IMR-90 (cell line): ENCODE results near the gene MAPK8IP3. TPM values are rescaled to one million over a fixed set of nuclear protein-coding genes. Genes with fewer than 3 reads are reported as not detected.

Experiments used
- ATAC-seq: fragments of 200-7000 bp; cut with Tn5 transposase; 2 replicates; pipeline ENCODE4 v1.9.1; 2020; ENCODE audit warnings: low read depth, mild to moderate bottlenecking, moderate library complexity
- BruUV-seq: library from RNA; stranded (reverse); fragments of 400-500 nt; replicated peaks from 2 replicates; lab custom pipeline; 2021; lab: Mats Ljungman, UMichigan
- CTCF ChIA-PET: fragments of 300-600 bp; formaldehyde crosslinking; extraction: SDS; loops from one replicate; lab custom pipeline; 2021; ENCODE audit warnings: antibody characterized with exemption; lab: Yijun Ruan, JAX
- POLR2A ChIA-PET: fragments of 300-600 bp; sonication (Branson Sonifier 250); formaldehyde crosslinking; loops from one replicate; lab custom pipeline; 2022; ENCODE audit warnings: antibody characterized with exemption; ENCODE audit not compliant: unreplicated experiment; lab: Charles Lee
- DNase-seq: peaks from one replicate; pipeline ENCODE4 v3.0.0; 2013
- H2AFZ ChIP-seq: replicated peaks from 2 replicates; pipeline ENCODE3; 2013; ENCODE audit warnings: low read length, mild to moderate bottlenecking; ENCODE audit not compliant: poor library complexity
- H2AK5ac ChIP-seq: 2 replicates; pipeline ENCODE4 v1.6.1; 2013; ENCODE audit warnings: low read depth, low read length, inconsistent platforms
- H2AK9ac ChIP-seq: replicated peaks from 2 replicates; pipeline ENCODE3; 2013; ENCODE audit warnings: mild to moderate bottlenecking, low read depth, low read length, moderate library complexity; ENCODE audit not compliant: poor library complexity
- H2BK120ac ChIP-seq: 2 replicates; pipeline ENCODE4 v1.6.1; 2013; ENCODE audit warnings: low read depth, low read length, inconsistent platforms
- H2BK15ac ChIP-seq: 3 replicates; pipeline ENCODE4 v1.6.1; 2013; ENCODE audit warnings: low read depth, low read length, inconsistent platforms
- H2BK20ac ChIP-seq: 2 replicates; pipeline ENCODE4 v1.6.1; 2013; ENCODE audit warnings: low read depth, mild to moderate bottlenecking, inconsistent platforms, low read length, moderate library complexity
- H2BK5ac ChIP-seq: 2 replicates; pipeline ENCODE4 v1.6.1; 2013; ENCODE audit warnings: mild to moderate bottlenecking, low read depth, low read length, inconsistent platforms; ENCODE audit not compliant: poor library complexity, severe bottlenecking
- H3K14ac ChIP-seq: replicated peaks from 2 replicates; pipeline ENCODE4 v1.6.1; 2013; ENCODE audit warnings: low read depth, low read length, inconsistent platforms
- H3K18ac ChIP-seq: 2 replicates; pipeline ENCODE4 v1.6.1; 2013; ENCODE audit warnings: low read depth, low read length, control low read depth
- H3K23ac ChIP-seq: 2 replicates; pipeline ENCODE4 v1.6.1; 2013; ENCODE audit warnings: low read depth, low read length, inconsistent platforms
- H3K27ac ChIP-seq: 2 replicates; pipeline ENCODE4 v1.5.1; 2013; ENCODE audit warnings: mild to moderate bottlenecking, control low read depth, low read length; ENCODE audit not compliant: insufficient read depth
- H3K27me3 ChIP-seq: 2 replicates; pipeline ENCODE4 v1.6.1; 2013; ENCODE audit warnings: low read length; ENCODE audit not compliant: control insufficient read depth, insufficient read depth
- H3K36me3 ChIP-seq: 2 replicates; pipeline ENCODE4 v1.6.1; 2013; ENCODE audit warnings: low read length, mixed read lengths; ENCODE audit not compliant: control insufficient read depth, insufficient read depth
- H3K4ac ChIP-seq: 2 replicates; pipeline ENCODE4 v1.6.1; 2013; ENCODE audit warnings: low read depth, low read length, inconsistent platforms
- H3K4me1 ChIP-seq: 2 replicates; pipeline ENCODE4 v1.6.1; 2013; ENCODE audit warnings: low read length, mixed read lengths; ENCODE audit not compliant: control insufficient read depth, insufficient read depth
- H3K4me2 ChIP-seq: 2 replicates; pipeline ENCODE4 v1.6.1; 2013; ENCODE audit warnings: low read depth, mild to moderate bottlenecking, control low read depth, low read length, moderate library complexity
- H3K4me3 ChIP-seq: 2 replicates; pipeline ENCODE4 v1.5.1; 2013; ENCODE audit warnings: low read depth, mild to moderate bottlenecking, control low read depth, low read length, moderate library complexity; ENCODE audit not compliant: insufficient read depth
- H3K56ac ChIP-seq: 2 replicates; pipeline ENCODE4 v1.6.1; 2013; ENCODE audit warnings: low read length, inconsistent platforms; ENCODE audit not compliant: insufficient read depth; ENCODE audit errors: extremely low read depth
- H3K79me1 ChIP-seq, 2 experiments: 2 replicates each; pipeline ENCODE4 v1.6.1; 2013; ENCODE audit warnings: low read length in 2 of 2, inconsistent platforms in 1 of 2, low read depth in 1 of 2
- H3K9ac ChIP-seq: 2 replicates; pipeline ENCODE4 v1.6.1; 2013; ENCODE audit warnings: low read depth, low read length, control low read depth
- H3K9me1 ChIP-seq: 2 replicates; pipeline ENCODE4 v1.6.1; 2013; ENCODE audit warnings: low read length, inconsistent platforms; ENCODE audit not compliant: insufficient read depth
- H3K9me3 ChIP-seq: 2 replicates; pipeline ENCODE4 v1.6.1; 2013; ENCODE audit warnings: low read length; ENCODE audit not compliant: control insufficient read depth, insufficient read depth
- H4K20me1 ChIP-seq: 2 replicates; pipeline ENCODE4 v1.6.1; 2013; ENCODE audit warnings: low read length, inconsistent platforms; ENCODE audit not compliant: insufficient read depth
- H4K5ac ChIP-seq: 2 replicates; pipeline ENCODE4 v1.6.1; 2013; ENCODE audit warnings: mild to moderate bottlenecking, low read depth, low read length, control low read depth
- H4K8ac ChIP-seq, 2 experiments: 2 replicates each; pipeline ENCODE4 v1.6.1; 2013; ENCODE audit warnings: low read depth in 2 of 2, low read length in 2 of 2, control low read depth in 1 of 2, inconsistent platforms in 1 of 2
- H4K91ac ChIP-seq: 2 replicates; pipeline ENCODE4 v1.6.1; 2013; ENCODE audit warnings: low read depth, low read length, inconsistent platforms; ENCODE audit not compliant: insufficient read depth
- BHLHE40 ChIP-seq: fragments of 150-350 bp; IDR thresholded peaks from 2 replicates; pipeline ENCODE4 v1.6.1; 2016; ENCODE audit warnings: mild to moderate bottlenecking, low read depth, low read length
- CEBPB ChIP-seq: IDR thresholded peaks from 2 replicates; pipeline ENCODE4 v1.6.1; 2012; ENCODE audit warnings: low read depth, low read length, improper control_type of control experiment
- CHD1 ChIP-seq: IDR thresholded peaks from 2 replicates; pipeline ENCODE4 v1.6.1; 2012; ENCODE audit warnings: low read depth, low read length, improper control_type of control experiment
- FOS ChIP-seq: fragments of 150-350 bp; IDR thresholded peaks from 2 replicates; pipeline ENCODE4 v1.6.1; 2016; ENCODE audit warnings: low read depth, low read length
- MAFK ChIP-seq: IDR thresholded peaks from 2 replicates; pipeline ENCODE4 v1.6.1; 2012; ENCODE audit warnings: low read depth, low read length, improper control_type of control experiment
- MAZ ChIP-seq: IDR thresholded peaks from 2 replicates; pipeline ENCODE4 v1.6.1; 2012; ENCODE audit warnings: low read depth, mild to moderate bottlenecking, low read length, improper control_type of control experiment, moderate library complexity, borderline replicate concordance
- MXI1 ChIP-seq: IDR thresholded peaks from 2 replicates; pipeline ENCODE4 v1.6.1; 2012; ENCODE audit warnings: low read depth, mild to moderate bottlenecking, low read length, moderate library complexity, borderline replicate concordance
- NFE2L2 ChIP-seq: fragments of 150-350 bp; IDR thresholded peaks from 2 replicates; pipeline ENCODE4 v1.6.1; 2016; ENCODE audit warnings: low read depth, mild to moderate bottlenecking, low read length
- POLR2A ChIP-seq: IDR thresholded peaks from 2 replicates; pipeline ENCODE4 v1.6.1; 2012; ENCODE audit warnings: mild to moderate bottlenecking, low read depth, low read length
- RAD21 ChIP-seq: IDR thresholded peaks from 2 replicates; pipeline ENCODE4 v1.6.1; 2012; ENCODE audit warnings: low read length, improper control_type of control experiment
- RCOR1 ChIP-seq: IDR thresholded peaks from 2 replicates; pipeline ENCODE4 v1.6.1; 2012; ENCODE audit warnings: mild to moderate bottlenecking, low read length, improper control_type of control experiment; ENCODE audit not compliant: insufficient replicate concordance
- RFX5 ChIP-seq: IDR thresholded peaks from 2 replicates; pipeline ENCODE4 v1.8.0; 2012; ENCODE audit warnings: low read depth, mild to moderate bottlenecking, low read length, moderate library complexity
- SMC3 ChIP-seq: fragments of 150-350 bp; IDR thresholded peaks from 2 replicates; pipeline ENCODE4 v1.6.1; 2016; ENCODE audit warnings: low read depth, mild to moderate bottlenecking, antibody characterized with exemption, low read length, moderate library complexity
- WGBS, 2 experiments: methylation state at CpG; one replicate each; pipeline versions ENCODE4 v1.1.5 to v1.1.7; 2013; ENCODE audit warnings: missing lambda C conversion rate in 2 of 2; ENCODE audit not compliant: insufficient read length in 1 of 2; ENCODE audit errors: extremely low coverage in 2 of 2; 5-methylcytosine and 5-hydroxymethylcytosine counted together
- dilution Hi-C: fragments of 300-500 bp; cut with HindIII; formaldehyde crosslinking; loops from one replicate; pipeline ENCODE4 v1.14.3; 2018; ENCODE audit warnings: low sequenced_read_pairs; ENCODE audit not compliant: unreplicated experiment
- in situ Hi-C: fragments of 300-500 bp; cut with MboI; formaldehyde crosslinking; loops from 3 replicates; pipeline ENCODE4 v1.14.3; 2019; ENCODE audit warnings: low sequenced_read_pairs, inconsistent platforms, mixed read lengths
- intact Hi-C: fragments of 100-400 bp; cut with micrococcal nuclease; formaldehyde crosslinking; loops from 2 replicates; pipeline ENCODE4 v1.10.0; 2022
- polyA plus RNA-seq, 3 experiments: library from polyadenylated mRNA; depleted of rRNA; stranded (reverse); fragments of >200 nt; gene quantifications; 2 replicates each; pipeline ENCODE4 v1.2.3, GENCODE V29; 2012; ENCODE audit warnings: low replicate concordance in 1 of 3
- total RNA-seq: library from RNA; depleted of rRNA; stranded (reverse); fragments of >200 nt; gene quantifications from 2 replicates; pipeline ENCODE4 v1.2.3, GENCODE V29; 2012
- TF ChIP-seq, protein P1 (sequence below): fragments of 150-350 bp; IDR thresholded peaks from 2 replicates; pipeline ENCODE4 v1.6.1; 2016; ENCODE audit warnings: low read depth, mild to moderate bottlenecking, low read length, moderate library complexity, borderline replicate concordance
- TF ChIP-seq, protein P2 (sequence below): conservative IDR thresholded peaks from 2 replicates; pipeline ENCODE4 v1.5.1; 2012; ENCODE audit warnings: mild to moderate bottlenecking, low read depth, low read length, improper control_type of control experiment
- TF ChIP-seq, protein P3 (sequence below): fragments of 150-350 bp; IDR thresholded peaks from 2 replicates; pipeline ENCODE4 v1.6.1; 2017; ENCODE audit warnings: mild to moderate bottlenecking, antibody characterized with exemption, low read length, low read depth

MAPK8IP3 gene
- total and polyA plus RNA-seq, 2 of the 4 experiments (the other 2 are of a cell fraction): 17.0 to 69.1 TPM

DNA sequence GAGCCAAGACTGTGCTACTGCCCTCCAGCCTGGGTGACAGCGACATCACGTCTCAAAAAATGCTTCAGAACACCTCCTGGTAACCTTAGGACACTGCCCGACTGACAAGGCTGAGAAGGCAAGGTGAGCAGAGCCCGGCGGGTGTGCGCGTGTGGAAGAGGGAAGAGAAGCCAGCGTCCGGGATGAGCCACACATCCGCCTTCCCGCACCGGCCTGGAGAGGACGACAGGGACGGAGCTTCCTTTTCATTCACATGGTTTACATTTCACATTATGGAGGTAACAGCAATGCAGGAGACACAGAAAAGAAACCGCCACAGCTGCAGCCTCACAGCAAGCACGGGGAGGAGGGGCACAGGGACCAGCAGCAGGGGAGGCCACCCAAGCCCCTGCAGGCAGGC lies 104.1 kb downstream of the MAPK8IP3 start:
- Histone ChIP-seq H3K23ac (no peak overlapping the region), H3K56ac (no peak overlapping the region), H3K14ac (no peak overlapping the region), H4K8ac (no peak overlapping the region), H3K27ac (no peak overlapping the region), H2BK20ac (no peak overlapping the region), H3K18ac (no peak overlapping the region), H3K4ac (no peak overlapping the region), H2BK120ac (no peak overlapping the region), H3K36me3 (peaks cover 19% of the 10 kb centered on the region; the same call in 1 of the 2 replicates), H2BK5ac (no peak overlapping the region), H3K79me1 (0 out of 4 replicates have a peak, but pooled peaks cover 0 to 2% of the 10 kb centered on the region in 2 experiments), H3K27me3 (no peaks in the 10 kb centered on the region), H3K4me2 (no peak overlapping the region), H2AK5ac (no peak overlapping the region), H2AFZ (no peak overlapping the region), H4K5ac (no peak overlapping the region), H3K4me1 (peaks cover 4% of the 10 kb centered on the region; the same call in 1 of the 2 replicates), H3K9me3 (no peaks in the 10 kb centered on the region), H4K20me1 (no peaks in the 10 kb centered on the region), H3K9me1 (no peaks in the 10 kb centered on the region), H2AK9ac (no peak overlapping the region), H3K4me3 (no peak overlapping the region), H2BK15ac (no peak overlapping the region), H4K91ac (no peak overlapping the region), H3K9ac (no peak overlapping the region)
- POLR2A ChIA-PET: no interaction called here
- CTCF ChIA-PET: no interaction called here
- dilution Hi-C loops (no loop called here), intact Hi-C loops (no loop called here), in situ Hi-C loops (no loop called here)
- no peak for DNase-seq
- BruUV-seq: no TSS peak
- ATAC-seq: no peak
- TF ChIP-seq CHD1 (no peak), RAD21 (no peak), MAFK (no peak), MXI1 (no peak), CEBPB (no peak), SMC3 (no peak), RFX5 (no peak), MAZ (no peak), FOS (no peak), RCOR1 (no peak), NFE2L2 (no peak), POLR2A (no peak), BHLHE40 (no peak)
- TF ChIP-seq, protein P1, sequence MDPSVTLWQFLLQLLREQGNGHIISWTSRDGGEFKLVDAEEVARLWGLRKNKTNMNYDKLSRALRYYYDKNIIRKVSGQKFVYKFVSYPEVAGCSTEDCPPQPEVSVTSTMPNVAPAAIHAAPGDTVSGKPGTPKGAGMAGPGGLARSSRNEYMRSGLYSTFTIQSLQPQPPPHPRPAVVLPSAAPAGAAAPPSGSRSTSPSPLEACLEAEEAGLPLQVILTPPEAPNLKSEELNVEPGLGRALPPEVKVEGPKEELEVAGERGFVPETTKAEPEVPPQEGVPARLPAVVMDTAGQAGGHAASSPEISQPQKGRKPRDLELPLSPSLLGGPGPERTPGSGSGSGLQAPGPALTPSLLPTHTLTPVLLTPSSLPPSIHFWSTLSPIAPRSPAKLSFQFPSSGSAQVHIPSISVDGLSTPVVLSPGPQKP: no peak
- TF ChIP-seq, protein P2, sequence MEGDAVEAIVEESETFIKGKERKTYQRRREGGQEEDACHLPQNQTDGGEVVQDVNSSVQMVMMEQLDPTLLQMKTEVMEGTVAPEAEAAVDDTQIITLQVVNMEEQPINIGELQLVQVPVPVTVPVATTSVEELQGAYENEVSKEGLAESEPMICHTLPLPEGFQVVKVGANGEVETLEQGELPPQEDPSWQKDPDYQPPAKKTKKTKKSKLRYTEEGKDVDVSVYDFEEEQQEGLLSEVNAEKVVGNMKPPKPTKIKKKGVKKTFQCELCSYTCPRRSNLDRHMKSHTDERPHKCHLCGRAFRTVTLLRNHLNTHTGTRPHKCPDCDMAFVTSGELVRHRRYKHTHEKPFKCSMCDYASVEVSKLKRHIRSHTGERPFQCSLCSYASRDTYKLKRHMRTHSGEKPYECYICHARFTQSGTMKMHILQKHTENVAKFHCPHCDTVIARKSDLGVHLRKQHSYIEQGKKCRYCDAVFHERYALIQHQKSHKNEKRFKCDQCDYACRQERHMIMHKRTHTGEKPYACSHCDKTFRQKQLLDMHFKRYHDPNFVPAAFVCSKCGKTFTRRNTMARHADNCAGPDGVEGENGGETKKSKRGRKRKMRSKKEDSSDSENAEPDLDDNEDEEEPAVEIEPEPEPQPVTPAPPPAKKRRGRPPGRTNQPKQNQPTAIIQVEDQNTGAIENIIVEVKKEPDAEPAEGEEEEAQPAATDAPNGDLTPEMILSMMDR: no peak
- TF ChIP-seq, protein P3, sequence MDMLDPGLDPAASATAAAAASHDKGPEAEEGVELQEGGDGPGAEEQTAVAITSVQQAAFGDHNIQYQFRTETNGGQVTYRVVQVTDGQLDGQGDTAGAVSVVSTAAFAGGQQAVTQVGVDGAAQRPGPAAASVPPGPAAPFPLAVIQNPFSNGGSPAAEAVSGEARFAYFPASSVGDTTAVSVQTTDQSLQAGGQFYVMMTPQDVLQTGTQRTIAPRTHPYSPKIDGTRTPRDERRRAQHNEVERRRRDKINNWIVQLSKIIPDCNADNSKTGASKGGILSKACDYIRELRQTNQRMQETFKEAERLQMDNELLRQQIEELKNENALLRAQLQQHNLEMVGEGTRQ: no peak
- WGBS, 2 experiments: 98% methylated on average over 5 of the region's 16 CpGs; no CpG with 5 or more reads in 1 of the 2 experiments
